HG02610 (cell line): ENCODE measurements around the gene ACD.

Experiments
- ATAC-seq: cut with Tn5 transposase; IDR thresholded peaks from one replicate; pipeline ENCODE4 v1.9.1; 2021; ENCODE audit warnings: mild to moderate bottlenecking, moderate library complexity; ENCODE audit not compliant: unreplicated experiment

Gene ACD

DNA sequence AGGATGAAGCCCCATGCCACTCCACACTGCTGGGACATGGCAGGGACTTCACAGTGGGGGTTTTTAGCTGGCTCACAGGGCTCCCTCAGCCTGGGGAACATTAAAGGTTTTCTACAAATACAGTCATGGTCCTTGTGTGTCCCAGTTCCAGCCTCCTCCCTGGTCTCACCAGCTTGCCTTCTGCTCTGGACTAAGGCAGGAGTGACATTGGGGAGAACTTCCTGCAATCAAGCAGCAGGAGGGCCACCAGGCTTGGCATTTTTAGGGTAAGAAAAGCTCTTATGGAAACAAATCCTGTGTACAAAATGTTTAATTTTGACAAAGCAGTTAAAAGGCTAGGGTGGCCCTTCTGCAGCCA lies 2.6 kb upstream of the ACD start:
- ATAC-seq = no peak

DNA sequence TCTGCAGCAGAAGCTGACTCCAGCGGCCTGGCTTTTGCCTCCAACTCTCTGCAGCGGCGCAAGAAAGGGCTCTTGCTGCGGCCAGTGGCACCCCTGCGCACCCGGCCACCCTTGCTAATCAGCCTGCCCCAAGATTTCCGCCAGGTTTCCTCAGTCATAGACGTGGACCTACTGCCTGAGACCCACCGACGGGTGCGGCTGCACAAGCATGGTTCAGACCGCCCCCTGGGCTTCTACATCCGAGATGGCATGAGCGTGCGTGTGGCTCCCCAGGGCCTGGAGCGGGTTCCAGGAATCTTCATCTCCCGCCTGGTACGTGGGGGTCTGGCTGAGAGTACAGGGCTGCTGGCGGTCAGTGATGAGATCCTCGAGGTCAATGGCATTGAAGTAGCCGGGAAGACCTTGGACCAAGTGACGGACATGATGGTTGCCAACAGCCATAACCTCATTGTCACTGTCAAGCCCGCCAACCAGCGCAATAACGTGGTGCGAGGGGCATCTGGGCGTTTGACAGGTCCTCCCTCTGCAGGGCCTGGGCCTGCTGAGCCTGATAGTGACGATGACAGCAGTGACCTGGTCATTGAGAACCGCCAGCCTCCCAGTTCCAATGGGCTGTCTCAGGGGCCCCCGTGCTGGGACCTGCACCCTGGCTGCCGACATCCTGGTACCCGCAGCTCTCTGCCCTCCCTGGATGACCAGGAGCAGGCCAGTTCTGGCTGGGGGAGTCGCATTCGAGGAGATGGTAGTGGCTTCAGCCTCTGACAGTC lies 2.0 kb upstream of the ACD start:
- no peak for ATAC-seq

GRCh38 chr16:67661101-67661761 lies 1.2 kb upstream of the ACD start:
- ATAC-seq = no peak

DNA sequence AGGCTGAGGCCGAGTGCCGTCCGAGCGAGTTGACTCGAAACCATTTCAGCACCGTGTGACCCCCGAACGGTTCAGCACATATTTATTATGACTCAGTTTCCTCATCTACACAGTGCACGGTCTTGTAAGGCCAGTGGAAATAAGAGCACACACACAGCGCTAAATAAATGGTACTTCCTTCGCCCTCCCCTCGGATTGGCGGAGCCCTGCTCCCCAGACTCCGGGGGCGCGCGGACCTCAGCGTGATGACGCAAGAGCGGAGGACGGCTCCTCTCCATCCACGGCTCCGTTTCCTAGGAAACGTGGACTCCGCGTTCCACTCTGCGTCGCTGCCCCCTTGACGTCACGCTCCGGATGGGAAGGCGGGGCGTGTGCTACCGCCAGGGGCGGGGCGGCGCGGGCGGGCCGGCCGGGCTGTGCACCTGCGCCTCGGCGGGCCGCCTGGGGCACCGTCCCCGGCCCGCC lies 536 bp upstream of the ACD start, which contains the start of gene PARD6A:
TSS of gene PARD6A (plus strand) at position 397 of the 465 bp plus-strand sequence. CDS start 79 bp downstream, outside the sequence.
- peak; percentile 83 for ATAC-seq

DNA sequence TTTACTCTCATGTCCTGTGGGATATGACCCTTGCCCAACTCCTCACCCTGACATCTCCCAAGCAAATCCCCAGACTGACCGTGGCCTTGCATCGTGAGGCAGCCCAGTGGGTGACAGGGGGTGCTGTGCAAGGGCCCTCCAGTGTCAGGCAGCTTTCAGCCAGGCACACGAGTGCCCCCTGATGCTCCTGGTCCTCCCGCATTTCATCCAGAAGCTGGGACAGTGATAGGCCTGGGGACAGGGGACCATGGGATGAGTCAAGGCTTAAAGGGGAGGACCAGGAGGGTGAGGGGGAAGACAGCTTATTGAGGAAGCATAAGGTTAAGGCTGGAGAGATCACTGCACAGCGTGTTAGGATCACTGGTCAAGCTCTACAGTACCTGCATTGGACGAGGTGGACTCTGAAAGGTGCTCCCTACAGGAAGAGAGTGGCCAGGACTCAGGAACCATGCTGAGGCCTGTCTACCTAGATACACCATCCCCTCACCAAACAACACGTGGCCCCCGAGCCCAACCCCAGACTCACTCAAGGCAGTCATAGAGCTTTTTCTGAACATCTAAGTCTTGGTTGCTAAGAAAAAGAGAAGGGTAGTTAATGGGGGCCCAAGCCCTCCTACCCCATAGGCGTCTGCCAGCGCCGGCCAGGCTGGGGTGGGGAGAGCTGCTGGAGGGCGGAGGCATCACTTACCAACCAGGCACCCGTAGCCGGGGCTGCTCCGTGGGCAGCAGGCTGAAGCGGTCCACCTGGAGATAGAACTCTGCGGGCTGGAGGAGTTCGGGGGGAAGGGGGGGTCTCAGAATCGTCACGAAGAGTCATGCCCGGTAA lies 998 bp downstream of the ACD start:
- no peak for ATAC-seq

GRCh38 chr16:67657751-67658518 lies 2.1 kb downstream of the ACD start:
- ATAC-seq = no peak

GRCh38 chr16:67657017-67657608 lies 2.9 kb downstream of the ACD start:
- no peak for ATAC-seq

DNA sequence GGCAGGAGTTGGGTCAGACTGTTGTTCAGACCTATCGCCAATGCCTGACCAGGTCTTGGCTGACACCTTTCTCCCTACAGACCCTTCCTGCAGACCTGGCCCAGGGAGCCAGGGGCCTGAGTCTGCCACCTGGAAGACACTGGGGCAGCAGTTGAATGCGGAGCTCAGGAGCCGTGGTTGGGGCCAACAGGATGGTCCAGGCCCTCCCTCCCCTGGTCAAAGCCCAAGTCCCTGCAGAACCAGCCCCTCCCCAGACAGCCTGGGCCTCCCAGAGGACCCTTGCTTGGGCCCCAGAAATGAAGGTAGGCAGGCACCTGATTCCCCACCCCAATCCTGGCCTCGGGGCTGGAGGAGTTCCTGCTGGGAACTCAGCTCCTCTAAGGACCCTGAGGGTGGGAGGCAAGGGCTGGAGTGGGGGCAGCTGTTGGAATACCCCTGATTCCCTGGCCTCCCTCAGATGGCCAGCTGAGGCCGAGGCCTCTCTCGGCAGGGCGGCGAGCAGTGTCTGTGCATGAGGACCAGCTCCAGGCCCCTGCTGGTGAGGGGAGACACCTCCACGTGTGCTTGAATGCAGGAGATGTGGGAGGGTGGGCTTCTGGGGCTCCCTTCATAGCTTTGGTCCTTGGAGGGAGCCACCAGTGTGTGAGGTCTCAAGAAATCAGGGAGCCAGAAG lies 3.6 kb downstream of the ACD start:
- no peak for ATAC-seq

DNA sequence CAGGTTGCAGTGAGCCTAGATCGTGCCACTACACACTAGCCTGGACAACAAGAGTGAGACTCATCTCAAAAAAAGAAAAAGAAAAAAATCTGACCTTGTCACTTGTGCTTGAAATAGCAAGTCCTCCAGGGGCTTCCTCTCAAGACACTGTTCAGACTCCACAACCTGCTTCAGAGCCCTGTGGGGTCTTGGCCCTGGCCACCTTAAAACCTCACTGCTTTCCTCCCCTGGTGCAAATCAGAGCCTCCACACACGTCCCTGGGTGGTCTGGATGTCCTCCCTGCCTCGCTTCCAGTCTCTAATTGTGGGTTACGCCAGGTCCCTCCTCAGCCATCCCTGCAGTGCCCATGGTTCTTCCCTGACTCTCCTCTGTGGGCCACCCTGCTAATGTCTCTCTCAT lies 4.7 kb downstream of the ACD start:
- ATAC-seq = no peak

DNA sequence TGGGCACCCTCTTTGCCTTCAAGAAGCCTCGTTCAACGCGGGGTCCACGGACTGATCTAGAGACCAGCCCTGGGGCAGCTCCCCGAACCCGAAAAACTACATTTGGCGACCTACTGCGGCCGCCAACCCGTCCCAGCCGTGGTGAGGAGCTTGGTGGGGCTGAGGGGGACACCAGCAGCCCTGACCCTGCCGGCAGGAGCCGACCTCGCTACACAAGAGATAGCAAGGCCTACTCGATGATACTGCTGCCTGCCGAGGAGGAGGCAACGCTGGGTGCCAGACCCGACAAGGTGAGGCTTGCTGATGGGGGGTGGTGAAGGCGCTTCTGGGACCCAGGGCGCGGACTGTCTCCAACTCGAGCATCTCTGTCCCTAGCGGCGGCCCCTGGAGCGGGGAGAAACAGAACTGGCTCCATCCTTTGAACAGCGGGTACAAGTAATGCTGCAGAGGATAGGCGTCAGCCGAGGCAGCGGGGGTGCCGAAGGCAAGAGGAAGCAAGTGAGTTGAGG lies 5.6 kb downstream of the ACD start:
- ATAC-seq = no peak

DNA sequence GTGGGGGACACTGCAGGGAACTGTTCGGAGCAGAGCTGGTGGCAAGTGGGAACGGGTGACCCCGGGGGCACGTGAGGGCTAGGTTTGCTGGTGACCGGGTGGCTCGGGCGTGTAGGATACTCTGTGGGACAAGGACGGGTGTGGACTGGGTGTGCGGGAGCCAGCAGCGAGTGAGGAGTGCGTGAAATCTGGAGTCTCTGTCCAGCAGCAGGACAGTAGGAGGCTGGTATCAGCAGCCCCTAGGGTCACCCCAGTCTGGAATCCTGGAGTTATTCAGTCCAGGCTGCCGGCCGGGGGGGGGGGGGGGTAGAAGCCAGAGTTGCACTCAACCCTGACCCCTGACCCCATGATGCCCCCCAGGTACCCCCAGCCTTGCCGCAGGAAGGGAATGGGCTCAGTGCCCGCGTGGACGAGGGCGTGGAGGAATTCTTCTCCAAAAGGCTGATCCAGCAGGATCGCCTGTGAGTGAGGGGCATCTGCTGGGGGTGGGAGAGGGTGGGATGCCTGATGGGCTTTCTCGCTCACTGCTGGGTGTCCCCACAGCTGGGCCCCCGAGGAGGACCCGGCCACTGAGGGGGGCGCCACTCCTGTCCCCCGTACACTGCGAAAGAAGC lies 6.2 kb downstream of the ACD start:
- ATAC-seq = no peak

- ATAC-seq = no peak
Measured at GRCh38 chr16:67653128-67653788, 6.8 kb downstream of the ACD start.

- ATAC-seq = no peak
Measured at GRCh38 chr16:67652578-67653127, 7.4 kb downstream of the ACD start.

DNA sequence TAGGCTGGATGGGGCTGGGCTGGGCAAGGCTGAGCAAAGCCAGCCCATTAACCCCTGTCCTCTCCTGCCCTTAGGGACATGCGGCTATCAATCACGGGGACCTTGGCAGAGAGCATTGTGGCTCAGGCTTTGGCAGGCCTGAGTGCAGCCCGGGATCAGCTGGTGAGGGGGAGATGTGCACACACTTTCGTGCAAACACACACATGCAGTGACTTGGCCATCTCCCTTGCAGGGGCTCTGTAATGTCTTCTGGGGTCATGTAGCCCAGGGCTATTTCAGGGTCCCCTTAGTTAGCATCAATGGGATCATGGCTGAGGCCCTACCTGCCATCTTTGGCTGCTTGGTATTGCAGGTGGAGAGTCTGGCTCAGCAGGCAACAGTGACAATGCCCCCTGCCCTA lies 8.2 kb downstream of the ACD start:
- ATAC-seq = no peak

GRCh38 chr16:67651039-67651438 lies 9.0 kb downstream of the ACD start:
- ATAC-seq = no peak

DNA sequence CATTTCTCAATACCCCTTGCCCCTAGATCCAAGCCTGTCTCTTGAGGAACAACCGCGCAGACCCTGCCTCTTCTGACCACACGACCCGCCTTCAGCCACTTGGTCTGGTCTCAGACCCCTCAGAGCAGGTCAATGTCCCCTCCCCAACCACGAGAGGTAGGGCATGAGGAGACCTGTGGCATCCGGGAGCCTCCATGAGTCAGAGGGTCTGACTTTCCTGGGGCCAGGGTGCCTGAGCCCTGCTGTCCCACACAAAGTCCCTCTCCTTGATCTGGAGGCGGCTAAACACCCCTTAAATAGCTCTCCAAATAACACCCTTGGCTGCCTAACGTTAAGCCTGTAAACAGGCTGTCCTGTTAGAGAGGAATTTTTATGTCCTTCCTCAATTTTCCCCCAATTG lies 10.0 kb downstream of the ACD start:
- ATAC-seq = no peak

DNA sequence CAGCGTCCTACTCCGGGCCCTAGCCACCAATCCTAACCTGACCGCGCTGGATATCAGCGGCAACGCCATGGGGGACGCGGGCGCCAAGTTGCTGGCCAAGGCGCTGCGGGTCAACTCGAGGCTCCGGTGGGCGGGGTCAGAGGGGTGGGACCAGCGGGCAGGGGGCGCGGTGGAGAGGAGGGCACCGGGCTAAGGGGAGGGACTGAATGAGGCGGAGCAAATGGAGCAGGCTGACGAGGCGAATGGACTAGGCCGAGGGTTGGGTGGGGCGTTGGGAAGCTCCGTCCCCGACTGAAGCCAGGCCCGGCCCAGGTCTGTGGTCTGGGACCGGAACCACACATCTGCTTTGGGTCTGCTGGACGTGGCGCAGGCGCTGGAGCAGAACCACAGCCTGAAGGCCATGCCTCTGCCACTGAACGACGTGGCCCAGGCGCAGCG lies 10.5 kb downstream of the ACD start:
- ATAC-seq = no peak

- ATAC-seq = no peak
Measured at GRCh38 chr16:67648764-67649407, 11.2 kb downstream of the ACD start.
